ENCODE data around the gene AIRE. TPM values are rescaled to one million over a fixed set of nuclear protein-coding genes. Genes with fewer than 3 reads are reported as not detected.
"Not testable (repeated sequence)": the region's sequence is repeated elsewhere in the genome, so short reads cannot be mapped to it uniquely, and the experiment has no call there.

Gene AIRE
- total RNA-seq, 2 experiments from 2014 or later, result not detected

DNA sequence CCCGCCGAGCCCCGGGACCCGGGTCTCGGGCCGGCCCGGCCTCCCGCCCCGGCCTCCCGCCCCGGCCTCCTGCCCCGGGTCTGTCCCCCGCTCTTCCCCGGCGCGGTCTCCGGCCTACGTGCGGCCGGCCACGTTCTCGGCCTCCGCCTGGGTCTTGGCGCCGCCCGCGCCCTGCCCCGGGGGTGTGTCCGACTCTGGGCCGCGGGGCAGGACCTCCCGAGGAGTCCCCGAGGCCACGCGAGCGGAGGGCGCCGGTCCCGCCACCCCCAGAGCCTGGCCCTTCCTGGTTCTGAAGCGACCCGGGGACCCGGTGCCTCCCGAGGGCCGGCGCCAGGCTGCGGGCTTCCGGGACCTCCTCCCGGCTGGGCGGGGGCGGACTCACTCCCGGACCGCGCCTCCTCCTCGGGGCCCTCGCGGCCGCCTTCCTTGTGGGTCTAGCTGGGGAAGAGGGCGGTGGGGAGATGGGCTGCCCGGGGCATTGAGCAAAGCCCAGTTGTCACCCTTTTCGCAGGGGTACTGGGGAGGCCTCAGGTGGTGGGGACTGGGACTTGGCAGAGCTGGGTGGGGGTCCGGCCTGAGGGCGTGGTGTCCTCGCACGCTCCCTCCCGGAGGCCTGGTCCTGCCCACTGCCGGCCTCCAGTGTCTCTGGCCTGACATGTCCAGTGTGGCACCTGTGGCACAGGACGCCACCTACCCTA is 14.7 kb downstream of the AIRE start:
- ChIA-PET POLR2A (no interaction called here), CTCF (no interaction called here)

- CTCF ChIA-PET, result interaction anchor here (0.6 to 1.0 kb wide), 2 partner anchors 15 to 488 kb away, joined by 3 read pairs; no protein-coding TSS in a partner anchor
- POLR2A ChIA-PET, result interaction anchor here (0.7 kb wide), 1 partner anchor 37 kb away, joined by 4 read pairs; the partner anchor contains the start of gene CFAP410
These were observed 15.5 kb downstream of the AIRE start for GRCh38 chr21:44301141-44301540.

GRCh38 chr21:44301961-44302406 is 16.3 kb downstream of the AIRE start:
- CTCF ChIA-PET, result interaction anchor here (1.0 kb wide), 1 partner anchor 14 kb away, joined by 3 read pairs; no protein-coding TSS in a partner anchor

GRCh38 chr21:44302573-44303401 is 17.1 kb downstream of the AIRE start:
- CTCF ChIA-PET, result interaction anchor here (0.7 kb wide), 1 partner anchor 248 kb away, joined by 3 read pairs; no protein-coding TSS in a partner anchor
- POLR2A ChIA-PET, result not testable (repeated sequence)

More at GRCh38 chr21:44301961-44302406, 16.3 kb downstream of the AIRE start:
- POLR2A ChIA-PET, result no interaction called here

GRCh38 chr21:44303490-44303981 is 17.9 kb downstream of the AIRE start:
- ChIA-PET POLR2A (no interaction called here), CTCF (interaction anchor here (0.7 to 1.4 kb wide), 3 partner anchors 38 to 249 kb away, joined by 3 read pairs; no protein-coding TSS in a partner anchor)

- CTCF ChIA-PET, result interaction anchor here (1.0 to 1.4 kb wide), 3 partner anchors 27 to 154 kb away, joined by 3 read pairs; no protein-coding TSS in a partner anchor
- POLR2A ChIA-PET, result interaction anchor here (0.9 kb wide), 1 partner anchor 30 kb away, joined by 3 read pairs; no protein-coding TSS in a partner anchor
These were observed 18.4 kb downstream of the AIRE start for GRCh38 chr21:44304011-44304616.

DNA sequence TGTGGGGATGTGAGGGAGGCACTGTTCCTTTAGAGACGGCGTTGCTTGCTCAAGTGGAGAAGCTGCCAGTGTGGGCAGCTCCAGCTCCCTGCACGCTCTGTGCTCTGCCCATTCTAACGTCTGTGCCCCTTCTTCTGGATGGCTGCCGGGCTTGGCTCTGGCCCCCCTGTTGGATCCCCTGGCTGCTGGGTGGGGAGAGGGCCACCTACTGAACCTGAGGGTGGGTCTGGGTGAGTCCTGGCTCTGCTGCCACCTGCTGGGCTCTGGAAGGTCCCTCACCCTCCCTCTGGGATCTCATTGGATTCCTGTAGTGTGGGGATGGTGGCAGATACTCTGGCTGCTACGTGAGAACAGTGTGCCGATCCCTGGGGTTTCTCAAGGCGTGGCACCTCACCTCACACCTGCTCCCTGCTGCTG is 19.2 kb downstream of the AIRE start:
- POLR2A ChIA-PET, result interaction anchor here (0.9 kb wide), 1 partner anchor 29 kb away, joined by 3 read pairs; no protein-coding TSS in a partner anchor
- CTCF ChIA-PET, result interaction anchor here (0.6 to 1.4 kb wide), 4 partner anchors 9 to 153 kb away, joined by 3 read pairs; no protein-coding TSS in a partner anchor

- CTCF ChIA-PET, result interaction anchor here (0.6 to 1.0 kb wide), 2 partner anchors 10 to 28 kb away, joined by 3 read pairs; no protein-coding TSS in a partner anchor
- POLR2A ChIA-PET, result no interaction called here
These were observed 20.0 kb downstream of the AIRE start for GRCh38 chr21:44305691-44306090.

DNA sequence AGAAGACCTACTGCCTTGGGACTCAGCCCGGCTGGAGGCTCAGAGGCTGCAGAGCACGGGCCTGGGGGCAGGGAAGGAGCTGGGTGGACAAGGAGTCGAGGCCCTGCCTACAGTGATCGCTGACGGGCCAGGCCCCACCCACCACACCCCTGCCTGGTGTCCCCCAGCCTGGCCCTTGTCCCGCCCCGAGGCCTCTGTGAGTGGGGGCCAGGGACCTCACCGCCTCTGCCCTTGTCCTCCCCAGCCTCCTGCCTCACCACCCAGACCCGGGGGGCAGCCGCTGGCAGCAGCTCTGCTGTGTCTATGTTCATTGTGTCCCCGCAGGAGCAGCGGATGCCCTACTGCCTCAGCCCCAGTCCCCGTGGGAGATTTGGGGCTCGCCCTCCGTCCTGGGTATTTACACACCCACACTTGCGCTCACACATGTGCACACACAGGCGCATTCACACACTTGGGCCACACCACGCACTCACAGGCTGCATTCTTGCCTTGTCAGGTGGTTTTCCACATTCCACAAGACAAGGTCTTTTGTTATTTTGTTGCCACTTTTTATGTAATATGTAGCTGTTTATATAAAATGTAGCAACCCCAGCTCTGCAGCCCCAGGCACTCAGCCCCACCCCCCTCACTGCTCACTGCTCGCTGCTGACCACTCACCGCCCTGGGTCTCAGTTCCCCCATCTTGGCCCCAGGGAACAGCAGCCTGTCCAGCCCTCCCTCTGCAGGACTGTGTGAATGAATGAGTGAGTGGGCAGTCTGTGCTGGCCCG is 21.4 kb downstream of the AIRE start:
- POLR2A ChIA-PET, result no interaction called here
- CTCF ChIA-PET, result no interaction called here

DNA sequence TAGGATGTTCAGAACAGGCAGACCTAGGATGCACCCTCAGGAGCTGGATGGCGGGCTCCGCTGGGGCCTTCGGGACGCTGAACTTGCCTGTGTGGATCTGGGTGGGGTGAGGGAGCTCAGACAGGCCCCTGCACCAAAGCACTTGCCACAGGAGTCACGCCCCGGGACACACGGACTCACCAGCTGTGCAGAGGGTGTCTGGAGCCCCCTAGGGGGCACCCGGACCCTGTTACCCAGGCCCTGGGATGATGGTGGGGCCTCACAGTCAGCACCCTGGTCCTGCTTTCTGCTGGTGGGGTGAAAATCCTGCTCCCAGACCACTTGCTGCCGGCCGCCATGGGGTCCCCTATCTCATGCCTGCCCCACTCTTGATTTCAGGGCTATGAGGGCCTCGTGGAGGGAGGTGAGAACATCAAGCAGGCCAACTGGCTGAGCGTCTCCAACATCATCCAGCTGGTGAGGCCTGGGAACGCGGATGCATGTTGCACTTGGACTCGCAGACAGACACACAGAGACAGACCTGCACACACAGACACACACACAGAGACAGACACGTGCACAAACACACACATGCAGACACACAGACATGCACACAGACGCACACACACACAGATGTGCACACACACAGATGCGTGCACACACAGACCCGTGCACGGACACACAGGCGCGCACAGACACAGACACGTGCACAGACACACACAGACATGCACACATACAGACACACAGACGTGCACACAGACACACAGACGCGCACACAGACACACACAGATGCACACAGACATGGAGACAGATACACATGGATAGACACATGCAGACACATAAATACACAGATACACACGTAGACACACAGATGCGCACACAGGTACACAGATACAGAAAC is 25.2 kb downstream of the AIRE start:
- CTCF ChIA-PET, result interaction anchor here (0.7 kb wide), 1 partner anchor 23 kb away, joined by 3 read pairs; no protein-coding TSS in a partner anchor

GRCh38 chr21:44312089-44312488 is 26.4 kb downstream of the AIRE start:
- ChIA-PET CTCF (no interaction called here), POLR2A (no interaction called here)

More for the DNA sequence above, 25.2 kb downstream of the AIRE start:
- POLR2A ChIA-PET, result no interaction called here

DNA sequence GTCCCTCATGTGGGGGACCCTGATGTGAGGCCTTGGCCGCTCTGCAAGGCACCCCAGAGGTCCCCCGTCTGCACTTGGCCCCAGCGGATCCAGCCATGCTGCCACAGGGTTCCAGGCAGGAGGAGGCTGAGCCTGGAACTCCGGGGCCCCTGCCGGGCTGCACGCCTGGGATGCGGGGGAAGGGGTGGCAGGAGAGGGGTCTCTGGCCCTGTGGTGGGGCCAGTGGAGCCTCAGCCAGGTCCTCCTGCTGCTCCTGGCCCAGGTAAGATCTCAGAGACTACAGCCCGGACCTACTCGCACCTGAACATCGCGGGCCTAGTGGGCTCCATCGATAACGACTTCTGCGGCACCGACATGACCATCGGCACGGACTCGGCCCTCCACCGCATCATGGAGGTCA is 27.0 kb downstream of the AIRE start:
- CTCF ChIA-PET, result no interaction called here
- POLR2A ChIA-PET, result no interaction called here

DNA sequence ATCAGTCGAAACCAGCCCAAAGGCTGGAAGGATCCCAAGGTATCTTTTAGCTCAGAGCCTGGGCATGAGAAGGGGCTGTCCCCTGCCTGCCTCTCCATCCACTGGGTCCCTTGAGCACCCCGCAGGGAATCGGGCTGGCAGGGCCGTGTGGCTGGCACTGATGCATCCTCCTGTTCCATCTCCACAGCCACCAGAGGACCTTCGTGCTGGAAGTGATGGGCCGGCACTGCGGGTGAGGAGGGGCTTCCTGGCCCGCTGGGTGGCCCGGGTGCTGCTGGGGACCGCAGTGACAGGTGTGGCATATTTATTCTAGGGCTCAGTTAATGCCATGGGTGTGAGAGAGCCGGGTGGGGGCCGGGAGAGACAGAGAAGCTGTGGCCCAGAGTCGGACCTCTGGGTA is 27.8 kb downstream of the AIRE start:
- POLR2A ChIA-PET, result no interaction called here
- CTCF ChIA-PET, result no interaction called here

DNA sequence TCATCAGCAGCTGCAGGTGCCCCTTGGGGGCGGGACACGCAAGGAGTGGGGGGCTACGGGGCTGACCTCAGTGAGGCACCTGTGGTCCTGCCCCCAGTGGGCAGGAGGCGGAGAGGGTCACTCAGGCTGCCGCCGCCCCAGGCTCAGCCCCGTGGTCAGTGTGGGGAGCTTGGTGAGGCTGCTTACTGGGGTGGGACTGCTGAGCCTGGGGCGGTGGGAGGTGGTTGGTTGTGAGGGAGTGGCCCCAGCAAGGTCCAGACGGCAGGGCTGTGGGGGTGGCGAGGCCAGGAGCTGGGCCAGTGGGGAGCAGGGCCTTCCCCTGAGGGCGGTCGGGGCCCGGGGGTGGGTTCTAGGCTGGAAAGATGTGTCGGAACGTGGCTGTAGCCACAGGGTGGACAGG is 28.5 kb downstream of the AIRE start:
- CTCF ChIA-PET, result no interaction called here
- POLR2A ChIA-PET, result no interaction called here

- ChIA-PET CTCF (no interaction called here), POLR2A (no interaction called here)
These were observed 28.9 kb downstream of the AIRE start for GRCh38 chr21:44314561-44314960.

GRCh38 chr21:44315691-44316203 is 30.1 kb downstream of the AIRE start:
- ChIA-PET CTCF (interaction anchor here (1.5 kb wide), 1 partner anchor 14 kb away, joined by 3 read pairs; no protein-coding TSS in a partner anchor), POLR2A (no interaction called here)

- POLR2A ChIA-PET, result no interaction called here
These were observed 30.7 kb downstream of the AIRE start for GRCh38 chr21:44316277-44316900.

More at GRCh38 chr21:44316277-44316900, 30.7 kb downstream of the AIRE start:
- CTCF ChIA-PET, result interaction anchor here (1.5 kb wide), 1 partner anchor 15 kb away, joined by 3 read pairs; no protein-coding TSS in a partner anchor
